HL-60/S4 (cell line): ENCODE measurements around the gene ALK.

Experiments used
- in situ Hi-C: fragments of 300-500 bp; cut with MboI; formaldehyde crosslinking; loops from 2 replicates; pipeline ENCODE4 v1.14.3; 2022; ENCODE audit warnings: low sequenced_read_pairs

The ALK gene

GRCh38 chr2:29240601-29241000 lies 680.8 kb downstream of the ALK start:
- in situ Hi-C loops = no loop called here

DNA sequence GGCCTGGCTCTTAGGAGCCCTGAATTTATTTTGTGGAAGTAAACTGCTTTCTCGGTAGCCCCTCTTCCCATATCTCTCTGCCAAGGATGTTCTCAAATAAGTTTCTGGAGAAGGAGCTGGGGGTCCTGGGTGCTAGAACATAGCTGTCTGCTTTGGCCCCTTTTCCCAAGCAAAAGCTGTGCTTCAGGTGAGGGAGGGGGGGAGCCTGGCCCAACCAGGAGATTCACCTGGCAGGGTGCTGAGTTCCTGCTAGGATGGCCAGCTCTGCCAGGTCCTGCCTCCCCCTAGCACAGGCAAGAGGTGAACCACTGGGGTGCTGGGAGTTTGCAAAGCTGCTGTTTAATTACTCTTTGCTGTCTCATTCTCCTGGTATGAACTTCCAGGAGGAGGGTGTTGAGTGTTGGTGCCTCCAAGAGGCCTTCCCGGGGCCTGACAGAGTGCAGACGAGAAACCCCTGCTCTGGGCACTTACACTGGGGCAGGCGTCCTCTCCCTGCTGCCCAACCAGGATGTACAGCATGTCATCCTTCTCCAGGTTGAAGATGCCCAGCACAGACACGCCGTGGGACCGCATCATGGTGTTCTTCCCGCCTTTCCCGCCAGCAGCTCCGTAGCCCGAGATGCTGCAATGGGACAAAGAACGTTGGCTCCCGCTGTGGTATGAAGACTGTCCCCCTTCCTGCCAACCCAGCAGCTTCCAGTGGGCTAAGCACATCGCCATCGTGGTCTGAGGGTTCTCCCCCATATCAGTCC lies 682.0 kb downstream of the ALK start:
- in situ Hi-C loops = no loop called here

GRCh38 chr2:29238497-29238896 lies 682.9 kb downstream of the ALK start:
- in situ Hi-C loops = no loop called here

- in situ Hi-C loops = no loop called here
Observed at GRCh38 chr2:29236074-29236473, 685.3 kb downstream of the ALK start.

DNA sequence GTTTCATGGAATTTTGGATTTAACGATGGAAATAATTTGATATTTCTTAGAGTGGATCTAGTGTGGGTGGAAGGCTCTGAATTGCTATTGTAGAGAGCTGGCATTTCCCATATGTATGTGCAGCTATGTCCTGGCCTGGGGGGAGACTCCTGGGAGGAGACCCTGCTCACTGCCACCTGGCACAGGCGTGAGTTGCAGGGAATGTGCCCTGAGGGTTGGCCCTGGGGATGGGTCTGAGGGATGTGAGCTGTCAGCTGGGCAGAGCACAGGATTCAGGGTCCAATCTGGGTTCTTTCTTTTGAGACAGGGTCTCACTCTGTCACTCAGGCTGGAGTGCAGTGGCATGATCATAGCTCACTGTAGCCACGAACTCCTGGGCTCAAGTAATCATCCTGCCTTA lies 686.0 kb downstream of the ALK start:
- in situ Hi-C loops = no loop called here

DNA sequence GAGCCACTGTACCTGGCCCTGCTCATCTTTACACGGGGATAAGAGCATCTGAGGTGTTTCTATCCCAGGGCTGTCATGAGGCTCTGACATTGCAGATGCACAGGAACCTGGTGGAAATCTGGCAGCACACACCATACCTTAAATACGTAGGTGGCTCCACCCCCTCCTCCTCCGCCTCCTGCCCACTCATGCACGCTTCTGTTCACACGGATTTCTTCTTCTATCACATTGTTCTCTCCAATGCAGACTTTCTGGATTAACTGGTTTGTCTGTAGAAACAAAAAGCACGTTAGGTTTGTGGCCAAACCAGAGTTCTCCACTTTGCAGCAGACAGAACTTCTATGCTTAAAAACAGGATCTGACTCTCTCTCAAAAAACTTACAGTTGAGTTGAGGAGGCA lies 688.0 kb downstream of the ALK start:
- in situ Hi-C loops = no loop called here

- in situ Hi-C loops = no loop called here
Observed at GRCh38 chr2:29232041-29232440, 689.3 kb downstream of the ALK start.

- in situ Hi-C loops = no loop called here
Observed at GRCh38 chr2:29229640-29230039, 691.7 kb downstream of the ALK start.

DNA sequence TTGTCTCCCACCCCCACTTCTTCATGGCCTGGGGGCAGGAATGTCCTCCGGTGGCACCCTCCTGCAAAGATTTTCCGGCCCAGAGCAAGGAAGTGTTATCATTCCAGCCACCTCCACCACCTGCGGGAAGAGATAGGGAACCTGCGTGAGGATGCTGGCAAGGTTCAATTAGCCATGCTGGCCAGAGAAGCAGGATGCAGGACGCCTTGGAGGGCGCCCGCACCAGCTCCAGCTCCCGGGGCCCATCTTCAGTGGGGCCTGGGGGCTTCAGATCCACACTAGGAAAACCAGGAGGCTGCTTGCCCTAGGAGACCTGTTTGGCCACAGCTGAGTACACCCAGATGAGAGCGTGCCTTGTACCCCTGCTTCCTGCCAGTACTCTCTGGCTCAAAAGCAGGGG lies 692.4 kb downstream of the ALK start:
- in situ Hi-C loops = no loop called here

DNA sequence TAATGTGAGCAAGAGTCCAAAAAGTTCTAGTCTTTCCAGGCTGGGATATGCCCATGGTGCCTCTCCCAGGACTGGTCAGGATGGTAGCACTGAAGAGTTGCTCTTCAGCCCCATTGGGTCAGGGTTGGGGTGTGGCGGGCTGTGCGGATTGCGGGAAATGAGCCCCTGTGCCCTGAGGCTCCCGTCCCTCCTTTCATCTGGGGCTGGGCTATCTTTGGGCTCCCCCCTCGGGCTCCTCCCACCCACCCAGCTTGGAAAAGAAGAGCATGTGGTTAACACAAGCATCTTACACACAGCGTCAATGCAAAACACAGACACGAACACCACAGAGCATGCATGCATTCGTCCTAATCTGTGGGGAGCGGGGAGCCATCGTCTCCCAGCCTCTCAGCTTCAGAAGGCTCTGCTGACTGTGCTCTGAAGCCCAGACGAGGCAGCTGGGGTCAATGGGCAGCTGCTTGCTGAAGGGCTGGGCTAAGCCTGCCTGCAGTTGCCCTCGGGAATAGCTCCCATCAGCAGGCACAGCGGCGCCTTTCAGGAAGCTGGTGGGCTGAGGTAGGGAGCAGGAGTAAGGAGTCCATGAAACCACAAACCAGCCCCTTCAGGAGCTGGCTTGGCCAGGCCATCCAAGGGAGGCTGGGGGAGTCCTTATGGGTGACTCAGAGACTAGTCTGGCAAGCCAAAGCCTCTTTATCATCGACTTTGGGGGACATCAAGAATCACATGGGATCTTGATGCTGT lies 693.3 kb downstream of the ALK start:
- in situ Hi-C loops = no loop called here

DNA sequence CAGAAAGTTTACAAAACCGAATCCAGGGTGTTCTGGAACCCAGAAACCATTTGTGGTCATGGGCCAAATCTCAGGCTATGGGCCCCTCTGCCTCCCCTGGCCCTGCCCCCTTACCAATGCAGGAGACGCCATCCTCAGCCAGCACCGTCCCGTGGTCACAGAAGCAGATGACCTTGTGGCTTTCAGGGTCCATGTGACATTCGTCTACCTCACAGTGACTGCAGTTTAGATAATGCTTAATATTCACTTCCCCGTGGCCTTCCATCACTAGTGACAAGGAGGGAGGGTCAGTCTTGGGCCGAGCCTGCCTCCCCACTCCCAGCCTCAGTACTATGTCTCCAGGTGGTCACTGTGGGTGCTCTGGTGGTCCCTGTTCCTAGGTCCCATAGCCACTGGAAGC lies 694.6 kb downstream of the ALK start:
- in situ Hi-C loops = no loop called here

GRCh38 chr2:29226375-29226774 lies 695.0 kb downstream of the ALK start:
- in situ Hi-C loops = no loop called here

DNA sequence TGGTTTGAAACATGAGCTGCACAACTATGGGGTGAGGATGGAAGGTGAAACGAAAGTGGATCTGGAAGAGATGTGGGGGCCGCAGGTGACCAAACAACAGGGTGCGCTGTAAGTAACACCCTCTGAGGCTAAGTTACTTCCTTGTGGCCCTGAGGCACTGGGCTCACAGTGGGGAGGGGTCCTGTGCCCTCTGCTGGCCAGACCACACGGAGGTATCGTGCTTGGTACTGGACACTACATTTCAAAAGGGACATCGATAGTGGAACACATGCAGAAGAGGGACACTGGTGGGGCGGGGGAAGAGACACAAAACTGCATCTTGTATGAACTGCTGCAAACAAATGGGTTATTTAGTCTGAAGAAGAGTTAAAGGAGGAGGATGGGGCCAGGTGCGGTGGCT lies 695.6 kb downstream of the ALK start:
- in situ Hi-C loops = no loop called here

- in situ Hi-C loops = loop anchor here (25.0 kb wide), 3 partner anchors 413 to 1488 kb away; partner anchors contain the start of gene SPDYA
Observed at GRCh38 chr2:29224693-29225551, 696.5 kb downstream of the ALK start.

DNA sequence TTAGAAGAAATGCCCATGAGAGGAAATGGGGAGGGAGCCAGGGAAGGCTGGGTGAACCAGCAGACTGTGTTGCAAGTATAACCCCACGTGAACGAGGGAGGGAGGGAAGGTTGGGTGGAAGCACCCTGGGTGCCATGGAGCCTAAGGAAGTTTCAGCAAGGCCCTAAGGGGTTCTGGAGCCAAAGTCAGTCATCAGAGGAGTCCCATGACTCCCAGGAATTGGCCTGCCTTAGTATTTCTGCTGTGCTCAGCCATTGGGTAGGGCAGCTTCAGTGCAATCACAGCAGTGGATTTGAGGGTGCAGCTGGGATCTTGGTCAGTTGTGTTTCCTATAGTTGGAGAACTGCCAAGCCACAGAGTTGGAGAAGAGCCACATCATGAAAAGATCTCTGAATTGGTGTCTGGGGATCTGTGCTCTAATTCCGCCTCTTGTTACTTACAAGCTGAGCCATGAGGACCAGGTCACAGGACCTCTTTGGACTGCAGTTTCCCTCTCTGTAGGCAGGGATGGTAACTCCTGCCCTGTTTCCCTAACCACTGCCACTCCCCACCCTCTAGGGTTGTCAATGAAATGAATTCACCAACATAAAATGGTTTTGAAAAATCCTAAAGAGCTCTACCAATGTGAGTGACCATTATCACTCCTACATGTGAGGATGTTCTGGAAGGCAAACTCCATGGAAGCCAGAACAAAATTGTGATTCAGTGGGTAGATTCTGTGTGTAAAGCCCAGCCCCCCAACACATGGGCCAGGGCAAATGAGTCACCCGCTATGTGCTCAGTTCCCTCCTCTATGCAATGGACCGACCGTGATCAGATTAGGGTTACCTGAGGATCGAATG lies 697.3 kb downstream of the ALK start:
- in situ Hi-C loops = loop anchor here (25.0 kb wide), 3 partner anchors 412 to 1487 kb away; partner anchors contain the start of gene SPDYA

DNA sequence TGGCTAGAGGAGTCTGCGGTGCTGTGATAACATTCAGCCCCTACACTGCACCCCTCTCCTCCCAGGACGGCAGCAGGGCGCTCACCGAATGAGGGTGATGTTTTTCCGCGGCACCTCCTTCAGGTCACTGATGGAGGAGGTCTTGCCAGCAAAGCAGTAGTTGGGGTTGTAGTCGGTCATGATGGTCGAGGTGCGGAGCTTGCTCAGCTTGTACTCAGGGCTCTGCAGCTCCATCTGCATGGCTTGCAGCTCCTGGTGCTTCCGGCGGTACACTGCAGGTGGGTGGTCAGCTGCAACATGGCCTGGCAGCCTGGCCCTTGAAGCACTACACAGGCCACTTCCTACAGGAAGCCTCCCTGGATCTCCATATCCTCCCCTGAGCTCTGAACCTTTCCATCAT lies 698.1 kb downstream of the ALK start:
- in situ Hi-C loops = loop anchor here (25.0 kb wide), 3 partner anchors 411 to 1486 kb away; partner anchors contain the start of gene SPDYA

- in situ Hi-C loops = loop anchor here (25.0 kb wide), 3 partner anchors 410 to 1485 kb away; partner anchors contain the start of gene SPDYA
Observed at GRCh38 chr2:29222381-29223179, 698.8 kb downstream of the ALK start.

- in situ Hi-C loops = loop anchor here (25.0 kb wide), 3 partner anchors 408 to 1483 kb away; partner anchors contain the start of gene SPDYA
Observed at GRCh38 chr2:29220506-29221270, 700.7 kb downstream of the ALK start.

GRCh38 chr2:29219374-29219773 lies 702.0 kb downstream of the ALK start:
- in situ Hi-C loops = loop anchor here (25.0 kb wide), 3 partner anchors 407 to 1482 kb away; partner anchors contain the start of gene SPDYA
